ENCODE data around the gene PTPRF.

The PTPRF gene

DNA sequence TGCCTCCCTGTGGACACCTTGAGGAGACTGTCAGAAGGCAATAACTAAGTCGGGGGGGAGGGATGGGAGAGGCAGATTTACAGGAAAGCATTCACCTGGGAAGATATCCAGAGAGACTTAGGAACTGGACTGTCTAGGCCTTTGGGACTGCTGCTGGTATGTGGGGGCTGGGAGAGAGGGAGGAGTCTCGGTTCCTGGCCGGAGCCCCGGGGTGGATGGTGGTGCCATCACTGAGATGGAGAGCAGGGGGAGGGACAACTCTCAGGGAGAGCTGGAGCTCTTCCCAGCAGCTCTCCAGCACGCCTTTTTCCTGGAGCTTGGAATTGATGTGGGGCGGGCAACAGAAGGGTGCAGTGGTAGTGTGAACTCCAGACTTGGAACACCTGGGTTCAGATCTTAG, 22.1 kb downstream of the PTPRF start:
- peak; percentile 76 for DNase-seq (ENCODE audit: low read depth)

DNA sequence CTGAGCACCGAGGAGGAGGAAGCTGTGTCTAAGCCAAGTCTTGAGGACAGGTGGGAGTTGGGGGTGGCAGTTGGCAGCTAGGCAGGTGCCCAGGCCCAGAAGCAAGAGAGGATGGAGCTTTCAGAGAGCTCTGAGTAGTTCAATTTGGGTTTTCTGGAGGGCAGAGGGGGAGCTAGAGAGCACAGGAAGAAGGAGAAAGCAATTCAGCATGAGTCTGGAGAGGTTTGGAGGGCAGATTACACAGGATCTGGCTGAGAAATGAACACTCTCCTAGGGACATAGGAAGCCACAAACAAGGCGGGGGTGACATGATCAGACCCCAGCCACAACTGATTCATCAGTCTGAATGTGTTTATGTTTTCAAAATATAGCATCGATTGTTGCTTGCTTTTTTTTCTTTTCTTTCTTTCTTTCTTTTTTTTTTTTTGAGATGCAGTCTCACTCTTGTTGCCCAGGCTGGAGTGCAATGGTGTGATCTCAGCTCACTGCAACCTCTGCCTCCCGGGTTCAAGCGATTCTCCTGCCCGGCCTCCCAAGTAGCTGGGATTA, 23.8 kb downstream of the PTPRF start:
- DNase-seq (ENCODE audit: low read depth): peak; percentile 48

DNA sequence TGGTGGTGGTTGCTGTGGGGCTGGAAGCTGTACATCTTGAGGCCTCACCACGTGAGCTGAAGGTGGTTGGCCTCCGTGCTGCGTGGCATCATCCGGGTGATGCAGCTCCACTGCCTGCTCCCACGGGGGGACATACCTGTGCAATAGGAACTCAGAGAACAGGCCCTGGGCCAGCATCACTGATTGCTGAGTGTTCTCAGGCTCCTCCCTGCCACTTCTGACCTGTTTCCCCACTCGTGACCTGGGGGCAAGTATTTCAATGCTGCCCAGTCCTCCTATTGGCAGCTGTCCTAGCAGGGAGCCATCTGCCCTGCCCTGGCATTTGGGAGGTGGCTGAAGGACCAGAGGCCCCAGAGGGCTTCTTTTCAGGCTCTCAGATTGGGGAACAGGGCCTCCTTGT, 26.1 kb downstream of the PTPRF start:
- DNase-seq (ENCODE audit: low read depth): no peak

DNA sequence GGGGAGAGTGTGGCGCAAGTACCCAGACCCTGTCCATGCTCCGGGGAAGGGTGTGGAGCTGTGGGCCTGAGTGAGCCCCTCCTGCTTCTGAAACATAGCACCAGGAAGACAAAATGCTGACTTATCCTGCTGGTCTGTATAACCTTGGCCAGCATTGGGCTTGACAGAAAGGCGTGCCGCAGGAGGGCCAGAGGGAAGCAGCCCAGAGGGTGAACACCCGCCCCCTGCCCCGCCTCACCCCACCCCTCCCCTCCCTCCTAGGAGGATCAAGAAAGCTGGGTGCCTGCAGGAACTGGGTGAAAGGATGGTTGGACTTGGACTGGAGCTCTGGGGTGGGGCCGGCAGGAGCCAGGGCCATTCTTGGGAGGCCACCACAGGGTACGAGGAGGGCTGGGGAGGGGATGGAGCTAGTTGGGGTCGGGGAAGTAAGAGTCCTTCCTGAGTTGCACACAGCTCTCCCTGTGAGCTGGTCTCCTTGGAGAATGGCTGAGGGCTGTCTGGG, 27.1 kb downstream of the PTPRF start:
- peak; percentile 68 for DNase-seq (ENCODE audit: low read depth)

DNA sequence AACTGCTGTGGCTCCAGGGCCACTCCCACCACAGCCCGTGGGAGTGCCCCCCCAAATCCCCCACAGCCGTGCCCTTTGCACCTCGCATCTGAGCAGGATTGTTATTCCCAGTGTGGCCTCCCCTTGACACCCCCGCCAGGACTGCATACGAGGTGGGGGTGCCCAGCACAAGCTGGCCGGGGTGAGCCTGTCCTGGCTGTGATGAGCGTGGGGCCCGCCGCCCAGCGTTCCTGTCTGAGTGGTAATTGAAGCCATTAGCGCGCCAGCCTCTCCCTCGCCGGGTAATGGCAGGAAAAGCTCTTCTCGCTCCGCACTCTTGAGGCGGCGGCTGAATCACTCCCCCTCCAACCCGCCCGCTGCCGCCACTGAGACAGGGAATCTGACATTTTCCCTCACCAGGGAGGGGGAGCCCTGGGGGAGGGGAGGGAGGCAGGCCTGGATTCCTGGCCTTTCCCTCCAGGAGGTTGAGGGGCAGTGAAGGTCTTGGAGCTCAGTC, 27.7 kb downstream of the PTPRF start:
- peak; percentile 82 for DNase-seq (ENCODE audit: low read depth)

DNA sequence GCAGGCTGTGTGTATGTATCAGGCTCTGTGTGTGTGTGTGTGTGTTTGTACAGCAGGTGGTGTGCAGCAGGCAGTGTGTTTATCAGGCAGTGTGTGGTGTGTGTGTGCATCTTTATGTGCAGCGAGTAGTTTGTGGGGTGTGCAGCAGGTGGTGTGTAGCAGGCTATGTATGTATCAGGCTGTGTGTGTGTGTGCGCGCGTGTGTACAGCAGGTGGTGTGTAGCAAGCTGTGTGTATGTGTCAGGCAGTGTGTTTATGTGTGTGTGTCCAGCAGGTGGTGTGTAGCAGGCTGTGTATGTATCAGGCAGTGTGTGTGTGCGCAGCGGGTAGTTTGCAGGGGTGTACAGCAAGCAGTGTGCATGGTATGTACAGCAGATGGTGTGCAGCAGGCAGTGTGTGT, 29.0 kb downstream of the PTPRF start:
- DNase-seq (ENCODE audit: low read depth): no peak

DNA sequence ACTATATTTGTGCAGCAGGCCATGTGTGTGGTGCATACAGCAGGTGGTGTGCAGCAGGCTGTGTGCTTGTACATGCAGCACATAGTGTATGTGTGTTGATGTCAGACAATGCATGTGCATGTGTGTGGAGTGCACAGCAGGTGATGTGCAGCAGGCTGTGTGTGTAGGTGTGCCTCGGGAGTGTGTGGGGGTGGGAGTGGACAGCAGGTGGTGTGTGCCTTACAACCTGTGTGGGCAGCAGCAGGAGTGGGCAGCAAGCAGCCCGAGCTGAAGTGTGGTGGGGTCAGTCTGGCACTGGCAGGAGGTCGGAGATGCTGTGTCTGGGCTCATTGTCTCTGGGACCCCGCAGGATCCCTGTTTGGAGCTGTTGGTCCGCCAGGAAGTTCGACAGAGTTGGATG, 29.6 kb downstream of the PTPRF start:
- DNase-seq (ENCODE audit: low read depth): no peak

DNA sequence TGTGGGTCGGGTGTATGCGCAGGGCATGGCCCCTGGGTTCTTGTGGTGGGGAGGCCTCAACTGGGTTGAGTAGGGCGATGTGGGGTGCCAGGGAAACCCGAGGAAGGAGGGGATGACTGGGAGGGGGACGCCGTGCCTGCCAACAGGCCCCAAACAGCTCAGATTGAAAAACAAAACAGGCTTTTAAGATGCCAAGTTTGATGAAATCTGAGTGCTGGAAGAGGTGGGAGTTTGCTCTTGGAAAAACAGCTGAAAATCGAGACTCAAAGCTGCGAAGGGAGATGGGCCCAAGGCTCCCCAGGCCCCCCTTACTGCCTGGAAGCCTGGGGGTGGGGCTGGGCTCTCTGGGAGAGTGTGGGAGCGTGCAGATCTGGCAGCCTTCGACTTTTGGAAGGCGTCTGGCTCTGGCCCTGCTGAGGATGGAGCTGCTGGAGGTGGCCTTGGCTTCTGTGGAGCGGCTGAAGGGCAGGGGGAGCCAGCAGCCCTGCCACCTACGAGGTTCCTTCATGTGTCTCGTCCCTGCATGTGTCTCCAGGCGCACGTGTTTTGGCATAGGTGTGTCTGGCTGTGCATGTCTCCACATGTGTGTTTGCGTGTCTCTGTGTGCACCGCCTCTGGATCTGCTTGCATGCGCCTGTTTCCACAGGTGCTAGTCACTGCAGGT, 33.3 kb downstream of the PTPRF start:
- no peak for DNase-seq (ENCODE audit: low read depth)

DNA sequence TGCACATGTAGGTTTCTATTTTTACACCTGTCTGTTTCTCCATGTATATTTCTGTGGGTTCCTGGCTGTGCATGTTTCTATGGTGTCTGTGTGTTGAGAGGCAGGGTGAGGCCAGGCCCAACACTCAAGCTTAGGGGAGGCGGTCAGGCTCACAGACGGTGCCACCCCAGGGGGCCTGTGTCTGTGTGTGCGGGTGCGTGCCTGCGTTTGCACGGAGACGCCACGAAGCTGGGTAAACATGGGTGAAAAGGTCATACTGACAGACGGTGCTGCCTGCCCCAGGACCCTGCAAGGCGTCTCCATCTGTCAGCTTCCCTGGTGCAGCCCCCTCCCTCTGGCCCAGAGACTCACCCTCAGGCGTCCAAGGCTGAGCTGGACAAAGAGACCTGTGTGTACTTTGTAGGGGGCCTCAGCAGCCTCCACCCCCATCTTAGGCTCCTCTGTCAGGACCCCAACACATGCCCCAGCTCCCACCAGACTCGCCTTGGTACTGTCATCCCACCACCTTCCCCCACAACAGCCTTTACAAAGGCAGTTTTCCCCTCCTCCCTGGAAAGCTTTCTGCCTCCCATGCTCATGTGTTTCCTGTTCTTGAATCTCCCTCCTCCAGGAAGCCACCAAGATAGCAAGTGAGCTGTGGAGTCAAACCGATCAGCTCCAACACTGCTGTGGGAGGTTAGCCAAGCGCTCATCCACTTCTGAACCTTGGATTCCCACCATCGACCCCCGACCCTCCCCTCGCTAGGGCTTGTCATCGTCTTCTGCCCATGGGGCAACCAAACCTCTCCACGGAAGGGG, 34.1 kb downstream of the PTPRF start:
- no peak for DNase-seq (ENCODE audit: low read depth)

DNA sequence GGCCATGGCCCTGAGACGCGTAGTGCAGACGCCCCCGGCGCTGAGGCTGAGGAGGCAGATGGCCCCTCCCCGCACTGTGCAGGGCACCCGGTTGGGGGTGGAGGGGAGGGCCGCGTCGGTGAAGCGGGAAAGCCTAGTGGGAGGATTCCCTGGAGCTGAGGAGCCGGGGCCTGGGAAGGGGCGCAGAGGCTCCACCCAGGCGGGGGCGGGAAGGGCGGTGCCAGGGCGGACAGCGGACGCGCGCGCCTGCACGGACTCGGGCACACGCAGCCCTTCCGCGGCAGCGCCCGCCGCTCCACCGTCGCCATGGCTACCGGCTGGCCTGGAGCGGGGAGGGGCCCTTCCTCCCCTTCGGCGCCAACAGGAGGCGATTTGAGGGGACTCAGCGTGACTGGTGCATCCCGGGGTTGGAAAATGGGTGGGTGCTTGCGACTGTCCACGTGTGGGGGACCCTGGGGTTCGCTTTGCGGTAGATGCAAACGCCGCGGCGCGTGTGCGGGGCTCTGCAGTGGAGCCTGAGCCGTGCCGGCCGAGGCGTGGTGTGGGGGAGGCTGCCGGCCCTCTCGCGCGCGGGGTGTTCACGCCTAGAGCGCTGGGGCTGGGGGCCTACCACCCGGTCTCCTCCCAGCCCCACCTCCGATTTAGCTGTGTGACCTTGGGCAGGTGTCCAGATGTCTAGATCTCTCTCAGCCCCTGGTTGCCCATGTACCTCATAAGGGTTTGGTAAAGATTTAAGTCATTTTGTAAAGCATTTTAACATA, 35.1 kb downstream of the PTPRF start:
- peak; percentile 67 for DNase-seq (ENCODE audit: low read depth)

DNA sequence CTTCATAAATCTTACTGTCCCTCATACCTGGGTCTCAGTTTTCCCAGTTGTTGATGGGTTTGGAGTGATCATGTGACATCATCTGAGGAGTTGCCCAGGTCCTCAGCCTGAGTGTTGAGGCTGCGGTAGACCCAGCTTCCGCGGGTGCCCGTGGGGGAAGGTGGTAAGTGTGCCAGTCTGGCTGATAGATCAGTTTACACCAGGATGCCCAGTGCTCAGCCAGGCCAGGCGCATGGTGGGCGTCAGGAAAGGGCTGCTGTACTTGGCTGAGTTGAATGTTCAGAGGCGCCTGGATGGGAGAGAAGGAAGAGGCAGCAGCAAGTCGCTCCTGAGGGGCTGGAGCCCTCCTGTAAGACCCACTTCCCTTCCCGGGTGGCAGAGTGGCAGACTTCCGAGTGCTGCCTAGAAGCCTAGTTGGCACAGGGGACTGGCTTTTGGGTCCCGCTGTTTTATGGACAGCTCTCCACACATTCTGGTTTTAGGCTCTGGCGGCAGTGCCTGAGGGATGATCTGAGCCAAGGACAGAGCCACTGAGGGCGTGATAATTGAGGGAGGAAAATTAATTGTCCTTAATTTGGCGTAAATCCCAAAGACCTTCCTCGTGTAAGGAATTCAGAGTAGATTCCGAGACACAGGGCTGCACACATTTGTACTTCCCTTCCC, 35.8 kb downstream of the PTPRF start:
- no peak for DNase-seq (ENCODE audit: low read depth)

DNA sequence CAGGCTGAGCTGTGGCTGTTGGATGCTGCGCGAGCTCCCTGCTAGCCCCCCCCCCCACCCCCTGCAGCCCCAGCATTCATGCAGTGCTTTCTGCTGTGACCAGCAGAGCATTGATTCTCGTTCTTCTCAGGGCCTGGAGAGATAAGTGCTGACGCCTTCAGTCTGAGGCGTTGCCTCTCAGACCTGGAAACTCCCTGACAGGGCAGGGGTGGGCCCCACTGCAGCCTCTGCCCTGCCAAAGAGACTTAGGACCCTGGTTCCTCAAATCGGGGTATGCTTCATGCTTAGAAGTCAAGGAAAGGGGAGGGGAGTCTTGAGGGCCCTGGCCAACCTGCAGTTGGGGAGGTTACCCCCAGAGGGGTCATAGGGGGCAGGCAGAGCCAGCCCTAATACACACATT, 38.5 kb downstream of the PTPRF start:
- no peak for DNase-seq (ENCODE audit: low read depth)

DNA sequence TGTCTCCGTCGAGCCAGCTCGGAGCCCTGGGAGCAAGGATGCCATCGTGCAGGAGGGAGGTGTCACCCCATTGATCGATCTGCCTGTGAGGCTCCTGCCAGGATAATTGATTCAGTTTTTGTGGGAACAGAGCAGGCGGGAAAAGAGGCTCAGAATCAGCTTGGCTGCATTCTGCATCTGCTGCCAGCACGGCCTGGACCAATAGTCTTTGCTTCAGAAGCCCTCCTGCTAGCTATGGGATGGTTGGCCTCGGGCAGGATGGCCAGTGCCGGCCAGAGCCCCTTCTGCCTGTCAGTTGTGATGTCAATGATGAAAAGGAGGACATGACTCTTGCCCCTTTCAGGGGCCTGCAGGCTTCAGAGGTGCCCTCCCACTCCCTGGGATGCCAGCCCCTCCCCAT, 39.6 kb downstream of the PTPRF start:
- no peak for DNase-seq (ENCODE audit: low read depth)

DNA sequence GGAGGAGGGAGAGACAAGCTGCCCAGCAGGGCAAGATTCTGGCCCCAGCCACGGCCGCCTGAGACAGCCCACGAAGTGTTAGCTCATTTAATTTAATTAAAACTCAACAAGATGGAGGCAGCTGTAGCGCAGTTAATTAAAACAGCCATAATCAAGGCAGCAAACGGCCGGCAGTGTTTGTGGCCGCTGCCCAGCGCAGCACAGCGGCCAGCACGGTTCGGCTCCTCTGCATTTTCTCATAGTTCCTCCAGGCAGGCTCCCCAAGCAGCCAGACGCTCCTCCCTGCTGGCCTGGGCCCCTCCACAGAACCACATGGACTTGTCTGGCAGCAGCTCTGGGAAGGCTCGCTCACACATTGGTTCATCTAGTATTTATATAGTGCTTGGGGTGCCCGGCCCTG, 40.0 kb downstream of the PTPRF start:
- DNase-seq (ENCODE audit: low read depth): no peak

DNA sequence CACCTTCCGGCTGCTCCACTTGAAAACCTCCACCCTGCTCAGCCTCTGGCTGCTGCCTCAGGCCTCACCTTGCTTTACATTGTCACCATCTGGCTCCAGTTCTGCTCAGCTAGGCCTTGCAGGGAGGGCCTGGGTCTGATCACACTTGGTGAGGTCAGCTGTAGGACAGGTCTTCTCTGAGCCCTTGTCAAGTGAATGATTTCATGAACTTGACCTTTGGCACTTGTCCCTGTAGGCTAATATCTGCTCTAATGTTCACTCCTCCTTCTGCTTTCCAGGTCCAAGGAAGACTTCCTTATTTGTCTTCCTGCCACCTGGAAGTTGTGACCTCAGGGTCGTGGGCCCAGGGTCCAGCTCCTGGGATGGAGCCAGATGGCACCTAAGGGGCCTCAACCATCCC, 41.4 kb downstream of the PTPRF start:
- DNase-seq (ENCODE audit: low read depth): no peak

DNA sequence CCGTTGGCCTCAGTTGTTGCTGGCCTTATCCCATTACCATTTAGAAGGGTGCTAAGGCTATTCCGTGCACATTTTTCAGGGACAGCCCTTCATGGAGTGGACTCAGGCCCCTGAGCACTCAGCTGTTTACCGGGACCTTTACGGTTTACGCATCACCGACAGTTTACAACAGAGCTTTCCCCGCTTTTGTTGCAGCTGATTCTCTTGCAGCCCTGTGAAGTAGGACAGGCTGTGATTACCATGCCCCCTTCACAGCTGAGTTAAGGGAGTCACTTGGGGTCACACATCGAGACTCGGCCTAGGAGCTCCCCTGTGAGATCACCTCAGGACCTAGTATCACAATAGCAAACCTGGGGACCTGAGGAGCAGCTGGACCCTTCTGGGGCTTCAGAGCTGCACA, 41.9 kb downstream of the PTPRF start:
- no peak for DNase-seq (ENCODE audit: low read depth)

DNA sequence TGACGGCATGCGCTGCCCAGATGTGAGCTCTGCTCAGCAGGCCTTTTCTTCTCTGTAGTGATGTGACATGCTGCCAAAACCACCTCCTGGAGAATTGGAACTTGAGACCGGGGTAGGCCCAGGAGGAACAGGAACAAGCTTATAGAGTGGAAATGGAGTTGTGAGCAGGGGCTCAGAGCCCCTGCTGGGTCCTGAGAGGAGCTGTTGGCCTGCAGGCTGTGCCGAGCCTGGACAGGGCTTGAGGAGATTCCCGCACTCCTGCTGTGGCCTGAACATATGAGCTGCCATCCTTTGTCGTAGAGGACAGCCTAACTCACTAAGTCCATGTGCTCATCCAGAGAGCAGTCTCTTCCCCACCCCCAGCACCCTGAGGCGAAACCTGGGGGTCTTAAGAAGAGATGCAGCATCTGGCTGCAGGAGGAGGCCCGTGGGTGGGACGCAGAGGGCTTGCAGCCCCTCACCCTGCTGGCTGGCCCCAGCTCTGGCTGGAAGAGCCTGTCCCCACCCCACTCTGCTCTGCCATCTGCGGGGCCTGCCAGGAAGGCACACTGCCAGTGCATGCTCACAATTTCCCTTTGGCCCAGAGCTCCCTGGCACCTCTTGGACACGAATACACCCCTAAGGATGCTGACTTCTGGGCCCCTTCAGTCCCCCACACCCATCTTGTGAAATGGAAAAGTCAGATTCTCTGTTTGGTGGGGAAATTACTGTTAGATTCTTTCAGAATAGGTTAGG, 42.5 kb downstream of the PTPRF start:
- DNase-seq (ENCODE audit: low read depth): no peak

DNA sequence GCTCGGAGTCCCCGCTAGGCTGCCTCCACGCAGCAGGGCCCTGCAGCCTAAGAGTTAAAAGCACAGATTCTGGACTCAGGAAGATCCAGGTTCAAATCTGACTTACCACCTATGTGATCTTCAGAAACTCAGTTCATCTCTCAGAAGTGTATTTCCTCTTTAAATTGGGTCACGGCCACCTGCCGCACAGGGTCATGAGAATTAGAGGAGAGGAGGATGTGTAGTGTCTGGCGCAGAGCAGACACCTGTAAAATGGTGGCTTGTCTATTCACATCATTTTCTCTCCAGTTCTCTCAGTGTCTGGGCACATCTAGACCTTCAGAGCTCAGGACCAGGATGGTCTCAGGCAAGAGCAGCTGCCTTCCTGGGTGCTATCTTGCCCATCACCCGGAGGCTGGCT, 45.8 kb downstream of the PTPRF start:
- no peak for DNase-seq (ENCODE audit: low read depth)

DNA sequence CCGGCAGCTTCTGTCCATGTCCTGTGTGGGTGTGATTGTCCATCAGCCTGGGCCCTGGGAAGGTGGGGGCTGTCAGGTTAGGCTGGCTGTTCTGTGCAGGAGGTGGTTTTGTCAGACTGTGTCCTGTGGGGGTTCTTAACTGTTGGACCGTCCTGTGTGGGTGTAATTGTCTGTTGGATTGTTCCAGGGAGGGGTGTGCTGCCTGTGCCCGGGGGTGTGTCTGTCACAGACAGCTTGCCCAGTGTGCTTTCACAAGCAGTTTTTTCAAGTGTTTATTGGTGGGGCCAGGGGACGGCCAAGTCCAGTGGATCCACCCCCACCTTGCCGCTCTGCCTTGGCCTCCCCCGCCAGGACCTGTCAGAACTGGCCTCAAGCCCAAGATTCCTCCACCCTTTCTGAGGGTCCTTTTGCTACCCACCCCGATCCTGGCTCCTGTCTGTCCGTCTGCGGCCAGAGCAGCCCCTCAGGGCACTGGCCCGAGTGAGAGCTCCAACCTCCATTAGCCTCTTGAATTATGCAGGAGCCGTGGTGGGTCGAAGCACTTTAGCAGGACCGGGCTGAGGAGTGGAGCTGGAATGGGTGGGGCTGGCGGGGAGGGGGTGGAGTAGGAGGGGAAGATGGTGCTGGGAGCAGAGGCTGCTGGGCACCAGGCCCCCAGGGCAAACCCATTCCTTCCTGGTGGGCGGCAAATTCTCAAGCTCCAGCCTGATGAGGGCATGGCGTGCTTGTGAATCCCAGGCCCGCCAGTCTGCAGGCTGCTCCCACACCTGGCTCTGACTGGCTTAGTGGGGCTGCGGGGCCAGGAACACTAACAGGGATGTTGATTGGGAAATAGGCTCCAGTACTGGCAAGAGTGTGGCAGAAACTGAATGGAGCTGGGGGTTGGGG, 47.2 kb downstream of the PTPRF start:
- DNase-seq (ENCODE audit: low read depth): no peak

DNA sequence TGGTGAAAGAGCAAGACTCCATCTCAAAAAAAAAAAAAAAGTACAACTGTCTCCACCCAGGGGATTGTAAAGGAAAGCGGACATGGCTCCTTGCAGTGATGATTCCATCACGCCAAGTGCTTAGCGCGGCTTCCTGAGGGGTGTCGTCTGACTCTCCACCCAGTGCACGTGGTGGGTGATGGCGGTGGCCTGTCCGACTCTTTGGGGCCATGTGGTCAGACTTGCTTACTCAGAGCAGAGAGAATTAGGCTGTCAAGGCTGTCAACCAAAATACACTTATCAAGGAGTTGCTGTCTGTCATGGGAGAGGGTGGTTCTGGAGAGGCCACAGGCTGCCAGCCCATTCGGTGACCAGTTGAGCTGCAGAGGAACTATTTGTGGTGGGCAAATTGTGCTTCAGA, 49.4 kb downstream of the PTPRF start:
- DNase-seq (ENCODE audit: low read depth): no peak

Data from EH (cell line).